HEK293 (cell line): Measurements from ENCODE around the gene BRWD1.

Experiments
- GFI1B ChIP-seq: fragments of 450-650 bp; formaldehyde crosslinking; IDR thresholded peaks from 2 replicates; pipeline ENCODE4 v1.5.1; 2016; ENCODE audit warnings: missing biosample characterization, missing genetic modification characterization
- HOXA7 ChIP-seq: sonication (generic); formaldehyde crosslinking; IDR thresholded peaks from 2 replicates; pipeline ENCODE4 v1.8.1; 2022; ENCODE audit warnings: missing genetic modification reagents, borderline replicate concordance
- KLF9 ChIP-seq: fragments of 450-650 bp; formaldehyde crosslinking; IDR thresholded peaks from 2 replicates; pipeline ENCODE4 v1.5.1; 2016; ENCODE audit warnings: missing biosample characterization, missing genetic modification characterization, low read depth
- MEIS1 ChIP-seq: sonication (generic); formaldehyde crosslinking; IDR thresholded peaks from 2 replicates; pipeline ENCODE4 v1.8.1; 2022; ENCODE audit warnings: missing genetic modification reagents, mild to moderate bottlenecking, borderline replicate concordance
- PRDM1 ChIP-seq: fragments of 450-650 bp; formaldehyde crosslinking; IDR thresholded peaks from 2 replicates; pipeline ENCODE4; 2016; ENCODE audit warnings: missing biosample characterization, missing genetic modification characterization
- SCRT1 ChIP-seq: fragments of 450-650 bp; formaldehyde crosslinking; IDR thresholded peaks from 2 replicates; pipeline ENCODE4 v1.5.1; 2016; ENCODE audit warnings: missing biosample characterization, missing genetic modification characterization, borderline replicate concordance
- SP3 ChIP-seq: fragments of 450-650 bp; formaldehyde crosslinking; IDR thresholded peaks from 2 replicates; pipeline ENCODE4 v1.5.1; 2016; ENCODE audit warnings: missing biosample characterization, missing genetic modification characterization
- ZBTB21 ChIP-seq: fragments of 450-650 bp; formaldehyde crosslinking; IDR thresholded peaks from 2 replicates; pipeline ENCODE4 v1.5.1; 2017; ENCODE audit warnings: missing biosample characterization, missing genetic modification characterization
- ZNF140 ChIP-seq: fragments of 450-650 bp; formaldehyde crosslinking; IDR thresholded peaks from 2 replicates; pipeline ENCODE4 v1.5.1; 2016; ENCODE audit warnings: missing biosample characterization, missing genetic modification characterization
- ZNF19 ChIP-seq: fragments of 450-650 bp; formaldehyde crosslinking; IDR thresholded peaks from 2 replicates; pipeline ENCODE4; 2016; ENCODE audit warnings: missing biosample characterization, missing genetic modification characterization, low read depth
- ZNF202 ChIP-seq: fragments of 450-650 bp; formaldehyde crosslinking; IDR thresholded peaks from 2 replicates; pipeline ENCODE4 v1.5.1; 2016; ENCODE audit warnings: missing biosample characterization, missing genetic modification characterization, borderline replicate concordance
- ZNF239 ChIP-seq: fragments of 450-650 bp; formaldehyde crosslinking; IDR thresholded peaks from 2 replicates; pipeline ENCODE4 v1.5.1; 2016; ENCODE audit warnings: missing biosample characterization, missing genetic modification characterization
- ZNF394 ChIP-seq: fragments of 450-650 bp; formaldehyde crosslinking; IDR thresholded peaks from 2 replicates; pipeline ENCODE4 v1.5.1; 2016; ENCODE audit warnings: missing biosample characterization, missing genetic modification characterization, mild to moderate bottlenecking, moderate library complexity, borderline replicate concordance
- ZNF404 ChIP-seq: fragments of 450-650 bp; formaldehyde crosslinking; IDR thresholded peaks from 2 replicates; pipeline ENCODE4 v1.5.1; 2017; ENCODE audit warnings: missing biosample characterization, missing genetic modification characterization
- ZNF426 ChIP-seq: fragments of 450-650 bp; formaldehyde crosslinking; IDR thresholded peaks from 2 replicates; pipeline ENCODE4 v1.5.1; 2017; ENCODE audit warnings: missing biosample characterization, missing genetic modification characterization, mild to moderate bottlenecking, inconsistent platforms, moderate library complexity
- ZNF433 ChIP-seq: fragments of 450-650 bp; formaldehyde crosslinking; IDR thresholded peaks from 2 replicates; pipeline ENCODE4 v1.5.1; 2016; ENCODE audit warnings: missing biosample characterization, missing genetic modification characterization, low read depth
- ZNF473 ChIP-seq: fragments of 450-650 bp; formaldehyde crosslinking; IDR thresholded peaks from 2 replicates; pipeline ENCODE4 v1.5.1; 2017; ENCODE audit warnings: missing biosample characterization, missing genetic modification characterization
- ZNF48 ChIP-seq: fragments of 450-650 bp; formaldehyde crosslinking; IDR thresholded peaks from 2 replicates; pipeline ENCODE4 v1.5.1; 2016; ENCODE audit warnings: missing biosample characterization, missing genetic modification characterization
- ZNF626 ChIP-seq: fragments of 450-650 bp; sonication (Bioruptor Pico); formaldehyde crosslinking; IDR thresholded peaks from 2 replicates; pipeline ENCODE4 v1.5.1; 2018; ENCODE audit warnings: missing biosample characterization, missing genetic modification characterization, inconsistent platforms
- ZNF76 ChIP-seq: fragments of 450-650 bp; formaldehyde crosslinking; IDR thresholded peaks from 2 replicates; pipeline ENCODE4; 2016; ENCODE audit warnings: low read depth, missing biosample characterization, missing genetic modification characterization, borderline replicate concordance
- ZNF843 ChIP-seq: fragments of 450-650 bp; formaldehyde crosslinking; IDR thresholded peaks from 2 replicates; pipeline ENCODE4 v1.5.1; 2016; ENCODE audit warnings: missing biosample characterization, missing genetic modification characterization
- TF ChIP-seq, protein P1 (sequence below): fragments of 450-650 bp; formaldehyde crosslinking; IDR thresholded peaks from 2 replicates; pipeline ENCODE4 v1.5.1; 2017; ENCODE audit warnings: missing biosample characterization, missing genetic modification characterization
- TF ChIP-seq, protein P2 (sequence below): fragments of 450-650 bp; formaldehyde crosslinking; IDR thresholded peaks from 2 replicates; pipeline ENCODE4 v1.5.1; 2016; ENCODE audit warnings: missing biosample characterization, missing genetic modification characterization
- TF ChIP-seq, protein P3 (sequence below): fragments of 450-650 bp; formaldehyde crosslinking; IDR thresholded peaks from 2 replicates; pipeline ENCODE4 v1.5.1; 2017; ENCODE audit warnings: missing biosample characterization, missing genetic modification characterization
- TF ChIP-seq, protein P4 (sequence below): fragments of 450-650 bp; formaldehyde crosslinking; IDR thresholded peaks from 2 replicates; pipeline ENCODE4 v1.5.1; 2016; ENCODE audit warnings: missing biosample characterization, missing genetic modification characterization
- TF ChIP-seq, protein P5 (sequence below): fragments of 450-650 bp; formaldehyde crosslinking; IDR thresholded peaks from 2 replicates; pipeline ENCODE4 v1.5.1; 2016; ENCODE audit warnings: missing biosample characterization, missing genetic modification characterization
- TF ChIP-seq, protein P6 (sequence below): fragments of 450-650 bp; formaldehyde crosslinking; IDR thresholded peaks from 2 replicates; pipeline ENCODE4 v1.5.1; 2016; ENCODE audit warnings: missing biosample characterization, missing genetic modification characterization

The BRWD1 gene

DNA sequence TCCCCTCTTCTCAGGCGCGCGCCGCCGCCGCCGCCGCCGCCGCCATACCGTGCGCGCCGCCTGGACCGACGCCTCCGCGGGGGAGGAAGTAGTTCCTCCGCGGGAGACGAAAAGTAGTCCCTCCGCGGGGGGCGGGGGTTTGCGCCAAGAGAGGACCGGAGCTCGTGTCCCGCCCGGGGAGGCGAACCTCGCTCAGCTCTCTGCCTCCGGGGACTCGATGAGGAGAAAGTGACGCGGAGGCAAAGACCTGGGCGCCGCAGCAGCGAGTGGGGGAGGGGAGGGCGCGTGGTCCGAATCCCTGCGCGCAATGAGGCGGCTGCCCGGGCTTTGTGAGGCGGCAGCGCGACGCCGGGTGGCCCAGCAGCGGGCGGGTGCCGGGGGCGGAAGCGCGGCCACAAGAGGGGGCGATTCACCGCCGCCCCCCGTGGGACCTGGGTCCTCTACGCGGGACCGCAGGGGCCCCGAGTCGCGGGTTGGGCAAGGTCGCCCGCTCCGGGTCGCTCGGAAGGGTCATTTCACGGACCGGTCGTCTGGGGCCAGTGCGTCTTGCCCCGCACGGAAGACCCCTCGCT is at the start of gene BRWD1 (continued):
- TF ChIP-seq ZNF473 (no peak), ZNF426 (tag by site-specific recombination) (0 out of 2 replicates have a peak, but pooled peaks have one; percentile 8), ZNF48 (tag by site-specific recombination) (peak; percentile 91), ZBTB21 (tag by site-specific recombination) (peak; percentile 93), ZNF19 (tag by site-specific recombination) (peak; percentile 81; the same call in 1 of the 2 replicates), ZNF394 (tag by site-specific recombination) (peak; percentile 93), PRDM1 (tag by site-specific recombination) (peak; percentile 92), ZNF76 (tag by site-specific recombination) (peak; percentile 94), GFI1B (tag by site-specific recombination) (peak; percentile 93), ZNF202 (tag by site-specific recombination) (no peak), MEIS1 (CRISPR knock-in tag) (no peak), ZNF843 (peak; percentile 91; the same call in 1 of the 2 replicates), ZNF239 (peak; percentile 96), ZNF140 (tag by site-specific recombination) (0 out of 2 replicates have a peak, but pooled peaks have one; percentile 23), ZNF626 (tag by site-specific recombination) (no peak; the same call in 1 of the 2 replicates), ZNF433 (no peak), ZNF404 (tag by site-specific recombination) (no peak), SP3 (peak; percentile 96), SCRT1 (tag by site-specific recombination) (peak; percentile 36; the same call in 1 of the 2 replicates), KLF9 (tag by site-specific recombination) (peak; percentile 98), HOXA7 (CRISPR knock-in tag) (no peak)
- TF ChIP-seq, protein P1, sequence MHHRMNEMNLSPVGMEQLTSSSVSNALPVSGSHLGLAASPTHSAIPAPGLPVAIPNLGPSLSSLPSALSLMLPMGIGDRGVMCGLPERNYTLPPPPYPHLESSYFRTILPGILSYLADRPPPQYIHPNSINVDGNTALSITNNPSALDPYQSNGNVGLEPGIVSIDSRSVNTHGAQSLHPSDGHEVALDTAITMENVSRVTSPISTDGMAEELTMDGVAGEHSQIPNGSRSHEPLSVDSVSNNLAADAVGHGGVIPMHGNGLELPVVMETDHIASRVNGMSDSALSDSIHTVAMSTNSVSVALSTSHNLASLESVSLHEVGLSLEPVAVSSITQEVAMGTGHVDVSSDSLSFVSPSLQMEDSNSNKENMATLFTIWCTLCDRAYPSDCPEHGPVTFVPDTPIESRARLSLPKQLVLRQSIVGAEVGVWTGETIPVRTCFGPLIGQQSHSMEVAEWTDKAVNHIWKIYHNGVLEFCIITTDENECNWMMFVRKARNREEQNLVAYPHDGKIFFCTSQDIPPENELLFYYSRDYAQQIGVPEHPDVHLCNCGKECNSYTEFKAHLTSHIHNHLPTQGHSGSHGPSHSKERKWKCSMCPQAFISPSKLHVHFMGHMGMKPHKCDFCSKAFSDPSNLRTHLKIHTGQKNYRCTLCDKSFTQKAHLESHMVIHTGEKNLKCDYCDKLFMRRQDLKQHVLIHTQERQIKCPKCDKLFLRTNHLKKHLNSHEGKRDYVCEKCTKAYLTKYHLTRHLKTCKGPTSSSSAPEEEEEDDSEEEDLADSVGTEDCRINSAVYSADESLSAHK (tag by site-specific recombination), result peak; percentile 95
- TF ChIP-seq, protein P2, sequence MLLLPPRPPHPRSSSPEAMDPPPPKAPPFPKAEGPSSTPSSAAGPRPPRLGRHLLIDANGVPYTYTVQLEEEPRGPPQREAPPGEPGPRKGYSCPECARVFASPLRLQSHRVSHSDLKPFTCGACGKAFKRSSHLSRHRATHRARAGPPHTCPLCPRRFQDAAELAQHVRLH, result peak; percentile 95
- TF ChIP-seq, protein P3, sequence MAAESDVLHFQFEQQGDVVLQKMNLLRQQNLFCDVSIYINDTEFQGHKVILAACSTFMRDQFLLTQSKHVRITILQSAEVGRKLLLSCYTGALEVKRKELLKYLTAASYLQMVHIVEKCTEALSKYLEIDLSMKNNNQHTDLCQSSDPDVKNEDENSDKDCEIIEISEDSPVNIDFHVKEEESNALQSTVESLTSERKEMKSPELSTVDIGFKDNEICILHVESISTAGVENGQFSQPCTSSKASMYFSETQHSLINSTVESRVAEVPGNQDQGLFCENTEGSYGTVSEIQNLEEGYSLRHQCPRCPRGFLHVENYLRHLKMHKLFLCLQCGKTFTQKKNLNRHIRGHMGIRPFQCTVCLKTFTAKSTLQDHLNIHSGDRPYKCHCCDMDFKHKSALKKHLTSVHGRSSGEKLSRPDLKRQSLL, result peak; percentile 68; the same call in 1 of the 2 replicates
- TF ChIP-seq, protein P4, sequence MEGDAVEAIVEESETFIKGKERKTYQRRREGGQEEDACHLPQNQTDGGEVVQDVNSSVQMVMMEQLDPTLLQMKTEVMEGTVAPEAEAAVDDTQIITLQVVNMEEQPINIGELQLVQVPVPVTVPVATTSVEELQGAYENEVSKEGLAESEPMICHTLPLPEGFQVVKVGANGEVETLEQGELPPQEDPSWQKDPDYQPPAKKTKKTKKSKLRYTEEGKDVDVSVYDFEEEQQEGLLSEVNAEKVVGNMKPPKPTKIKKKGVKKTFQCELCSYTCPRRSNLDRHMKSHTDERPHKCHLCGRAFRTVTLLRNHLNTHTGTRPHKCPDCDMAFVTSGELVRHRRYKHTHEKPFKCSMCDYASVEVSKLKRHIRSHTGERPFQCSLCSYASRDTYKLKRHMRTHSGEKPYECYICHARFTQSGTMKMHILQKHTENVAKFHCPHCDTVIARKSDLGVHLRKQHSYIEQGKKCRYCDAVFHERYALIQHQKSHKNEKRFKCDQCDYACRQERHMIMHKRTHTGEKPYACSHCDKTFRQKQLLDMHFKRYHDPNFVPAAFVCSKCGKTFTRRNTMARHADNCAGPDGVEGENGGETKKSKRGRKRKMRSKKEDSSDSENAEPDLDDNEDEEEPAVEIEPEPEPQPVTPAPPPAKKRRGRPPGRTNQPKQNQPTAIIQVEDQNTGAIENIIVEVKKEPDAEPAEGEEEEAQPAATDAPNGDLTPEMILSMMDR, result peak; percentile 94
- TF ChIP-seq, protein P5, sequence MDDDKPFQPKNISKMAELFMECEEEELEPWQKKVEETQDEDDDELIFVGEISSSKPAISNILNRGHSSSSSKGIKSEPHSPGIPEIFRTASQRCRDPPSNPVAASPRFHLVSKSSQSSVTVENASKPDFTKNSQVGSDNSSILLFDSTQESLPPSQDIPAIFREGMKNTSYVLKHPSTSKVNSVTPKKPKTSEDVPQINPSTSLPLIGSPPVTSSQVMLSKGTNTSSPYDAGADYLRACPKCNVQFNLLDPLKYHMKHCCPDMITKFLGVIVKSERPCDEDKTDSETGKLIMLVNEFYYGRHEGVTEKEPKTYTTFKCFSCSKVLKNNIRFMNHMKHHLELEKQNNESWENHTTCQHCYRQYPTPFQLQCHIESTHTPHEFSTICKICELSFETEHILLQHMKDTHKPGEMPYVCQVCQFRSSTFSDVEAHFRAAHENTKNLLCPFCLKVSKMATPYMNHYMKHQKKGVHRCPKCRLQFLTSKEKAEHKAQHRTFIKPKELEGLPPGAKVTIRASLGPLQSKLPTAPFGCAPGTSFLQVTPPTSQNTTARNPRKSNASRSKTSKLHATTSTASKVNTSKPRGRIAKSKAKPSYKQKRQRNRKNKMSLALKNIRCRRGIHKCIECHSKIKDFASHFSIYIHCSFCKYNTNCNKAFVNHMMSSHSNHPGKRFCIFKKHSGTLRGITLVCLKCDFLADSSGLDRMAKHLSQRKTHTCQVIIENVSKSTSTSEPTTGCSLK (tag by site-specific recombination), result no peak
- TF ChIP-seq, protein P6, sequence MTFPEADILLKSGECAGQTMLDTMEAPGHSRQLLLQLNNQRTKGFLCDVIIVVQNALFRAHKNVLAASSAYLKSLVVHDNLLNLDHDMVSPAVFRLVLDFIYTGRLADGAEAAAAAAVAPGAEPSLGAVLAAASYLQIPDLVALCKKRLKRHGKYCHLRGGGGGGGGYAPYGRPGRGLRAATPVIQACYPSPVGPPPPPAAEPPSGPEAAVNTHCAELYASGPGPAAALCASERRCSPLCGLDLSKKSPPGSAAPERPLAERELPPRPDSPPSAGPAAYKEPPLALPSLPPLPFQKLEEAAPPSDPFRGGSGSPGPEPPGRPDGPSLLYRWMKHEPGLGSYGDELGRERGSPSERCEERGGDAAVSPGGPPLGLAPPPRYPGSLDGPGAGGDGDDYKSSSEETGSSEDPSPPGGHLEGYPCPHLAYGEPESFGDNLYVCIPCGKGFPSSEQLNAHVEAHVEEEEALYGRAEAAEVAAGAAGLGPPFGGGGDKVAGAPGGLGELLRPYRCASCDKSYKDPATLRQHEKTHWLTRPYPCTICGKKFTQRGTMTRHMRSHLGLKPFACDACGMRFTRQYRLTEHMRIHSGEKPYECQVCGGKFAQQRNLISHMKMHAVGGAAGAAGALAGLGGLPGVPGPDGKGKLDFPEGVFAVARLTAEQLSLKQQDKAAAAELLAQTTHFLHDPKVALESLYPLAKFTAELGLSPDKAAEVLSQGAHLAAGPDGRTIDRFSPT, result peak; percentile 98; the same call in 1 of the 2 replicates
